K562 (cell line): Measurements from ENCODE around the gene RNASEH2A. TPM values are rescaled to one million over a fixed set of nuclear protein-coding genes. Genes with fewer than 3 reads are reported as not detected.

ENCODE experiments used
- ATF1 ChIP-seq, 2 experiments: fragments of 450-650 bp in 1 of 2; IDR thresholded peaks; 2 replicates each; pipeline ENCODE4 v1.6.1; 2016; ENCODE audit warnings: missing compliant biosample characterization in 1 of 2, missing genetic modification characterization in 1 of 2
- ATF3 ChIP-seq, 2 experiments: fragments of 450-650 bp in 1 of 2; sonication (generic) in 1 of 2; formaldehyde crosslinking in 1 of 2; IDR thresholded peaks in 1 of 2; conservative IDR thresholded peaks in 1 of 2; 2 replicates each; pipeline versions ENCODE4 v1.6.1 to v1.8.1; 2016 to 2023; ENCODE audit warnings: mild to moderate bottlenecking in 2 of 2, moderate library complexity in 2 of 2, inconsistent platforms in 1 of 2, missing genetic modification reagents in 1 of 2
- CBX5 ChIP-seq: IDR thresholded peaks from 2 replicates; pipeline ENCODE4 v1.6.1; 2014; ENCODE audit warnings: low read depth, borderline replicate concordance
- CEBPB ChIP-seq: fragments of 450-650 bp; IDR thresholded peaks from 2 replicates; pipeline ENCODE4 v1.6.1; 2016; ENCODE audit warnings: missing genetic modification characterization, missing compliant biosample characterization
- ESRRB ChIP-seq: fragments of 250-450 bp; sonication (Bioruptor Pico); IDR thresholded peaks from 2 replicates; pipeline ENCODE4 v1.5.0; 2020; ENCODE audit warnings: mild to moderate bottlenecking, moderate library complexity, borderline replicate concordance
- FOXA1 ChIP-seq: fragments of 450-650 bp; IDR thresholded peaks from 2 replicates; pipeline ENCODE4 v1.6.1; 2016; ENCODE audit warnings: mild to moderate bottlenecking, borderline replicate concordance
- HIVEP1 ChIP-seq: fragments of 250-450 bp; sonication (Bioruptor Pico); IDR thresholded peaks from 2 replicates; pipeline ENCODE4 v1.4.0; 2020; ENCODE audit warnings: mild to moderate bottlenecking
- HMGN3 ChIP-seq: IDR thresholded peaks from 2 replicates; pipeline ENCODE4 v1.6.1; 2011; ENCODE audit warnings: borderline replicate concordance, low read depth, mild to moderate bottlenecking, mixed read lengths, low read length; ENCODE audit not compliant: insufficient read length; ENCODE audit errors: extremely low read depth
- KLF16 ChIP-seq: IDR thresholded peaks from 2 replicates; pipeline ENCODE4 v1.6.1; 2016; ENCODE audit warnings: antibody characterized with exemption
- KLF6 ChIP-seq: fragments of 250-450 bp; sonication (Bioruptor Pico); IDR thresholded peaks from 2 replicates; pipeline ENCODE4 v1.4.0; 2020; ENCODE audit warnings: mild to moderate bottlenecking, moderate library complexity, borderline replicate concordance
- PYGO2 ChIP-seq: fragments of 450-650 bp; IDR thresholded peaks from 2 replicates; pipeline ENCODE4 v1.6.1; 2016; ENCODE audit warnings: mild to moderate bottlenecking, missing genetic modification characterization, moderate library complexity, missing compliant biosample characterization
- RFX5 ChIP-seq: IDR thresholded peaks from 2 replicates; pipeline ENCODE4 v1.6.1; 2011; ENCODE audit warnings: low read depth, mild to moderate bottlenecking, improper control_type of control experiment, low read length
- SRF ChIP-seq, 2 experiments: fragments of 250-450, 450-650 bp in 1 of 2; sonication (Bioruptor Pico) in 1 of 2; sonication (generic) in 1 of 2; formaldehyde crosslinking; IDR thresholded peaks; 2 replicates each; pipeline versions ENCODE4 v1.5.0 to v1.5.1; 2020 to 2022; ENCODE audit warnings: mild to moderate bottlenecking in 1 of 2, missing genetic modification reagents in 1 of 2
- U2AF2 ChIP-seq: fragments of 200-400 bp; formaldehyde crosslinking; optimal IDR thresholded peaks from 2 replicates; pipeline ENCODE3; 2017; ENCODE audit warnings: low read depth, mild to moderate bottlenecking, low read length
- XRCC4 ChIP-seq: IDR thresholded peaks from one replicate; pipeline ENCODE4 v1.6.1; 2011; ENCODE audit not compliant: insufficient read depth, insufficient read length; ENCODE audit errors: extremely low read depth
- polyA plus RNA-seq, 8 experiments: library from polyadenylated mRNA; depleted of rRNA in 4 of 8; stranded (reverse) in 5 of 8; unstranded in 3 of 8; fragments of >200 nt; fragmentation: Nextera tagmentation in 2 of 8; fragmentation: Illumina TruSeq in 1 of 8; extraction: Ambion mirVana in 2 of 8; extraction: Trizol in 1 of 8; gene quantifications; 2 replicates each; pipeline versions ENCODE4 v1.2.1 to v1.2.3, GENCODE V29; 2011 to 2014; ENCODE audit warnings: inconsistent platforms in 1 of 8, missing spikeins in 1 of 8
- total RNA-seq, 7 experiments: library from RNA; depleted of rRNA in 6 of 7; stranded (reverse); fragments of >200 nt in 6 of 7; fragmentation: Illumina TruSeq in 2 of 7; extraction: Trizol in 2 of 7; gene quantifications; 2 replicates each; pipeline versions ENCODE4 v1.2.1 to v1.2.3, GENCODE V29; 2011 to 2021; ENCODE audit warnings: low replicate concordance in 1 of 7
- TF ChIP-seq, protein P1 (sequence below): sonication (generic); formaldehyde crosslinking; IDR thresholded peaks from 2 replicates; pipeline ENCODE4 v1.8.1; 2023; ENCODE audit warnings: mild to moderate bottlenecking, missing genetic modification reagents
- TF ChIP-seq, protein P2 (sequence below): IDR thresholded peaks from 2 replicates; pipeline ENCODE4 v1.6.1; 2016; ENCODE audit warnings: missing genetic modification characterization, missing compliant biosample characterization
- TF ChIP-seq, protein P3 (sequence below): fragments of 250-450 bp; sonication (Bioruptor Pico); IDR thresholded peaks from 2 replicates; pipeline ENCODE4 v1.5.0; 2021
- TF ChIP-seq, protein P4 (sequence below): fragments of 450-650 bp; formaldehyde crosslinking; IDR thresholded peaks from 2 replicates; pipeline ENCODE4 v1.4.0; 2022; ENCODE audit warnings: missing genetic modification characterization

RNASEH2A gene
- total and polyA plus RNA-seq, 9 of the 15 experiments (the other 6 are each of a cell fraction or from before 2014, with no cell fraction given) = 22.3 to 78.0 (median 61.7) TPM

DNA sequence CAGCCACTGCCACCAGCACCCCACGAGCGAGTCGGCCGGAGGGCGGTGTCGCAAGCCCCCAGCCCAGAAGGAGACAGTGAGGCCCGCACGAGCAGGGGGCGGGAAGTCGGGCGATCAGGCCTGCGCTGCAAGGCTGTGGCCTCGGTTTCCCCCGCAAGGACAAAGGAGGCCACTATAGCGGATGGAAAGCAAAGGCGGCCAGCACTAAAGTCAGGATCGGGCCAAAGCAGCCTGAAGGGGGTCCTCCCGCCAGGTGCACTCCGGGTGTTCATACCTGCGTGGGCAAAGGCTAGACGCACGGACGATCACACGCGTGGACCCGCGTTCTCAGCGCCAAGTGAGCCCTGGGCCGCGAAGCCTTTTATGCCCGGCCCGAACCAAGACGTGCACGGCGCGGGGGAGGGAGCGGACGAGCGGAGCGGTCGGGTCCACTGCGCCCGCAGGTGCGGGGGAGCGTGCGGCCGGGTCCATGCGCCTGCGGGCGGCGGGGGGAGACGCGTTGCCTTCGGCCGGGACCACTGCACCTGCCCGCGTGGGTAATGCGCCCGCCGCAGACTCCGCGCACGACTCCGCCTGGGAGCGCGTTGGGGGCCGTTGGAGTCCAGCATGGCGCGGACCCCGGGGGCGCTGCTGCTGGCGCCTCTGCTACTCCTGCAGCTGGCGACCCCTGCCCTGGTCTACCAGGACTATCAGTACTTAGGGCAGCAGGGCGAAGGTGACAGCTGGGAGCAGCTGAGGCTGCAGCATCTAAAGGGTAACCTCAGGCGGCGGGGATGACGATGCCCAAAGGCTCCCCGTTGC lies 4.7 kb upstream of the RNASEH2A start, which contains the start of the genes PRDX2 and THSD8 (continued):
- TF ChIP-seq, protein P1, sequence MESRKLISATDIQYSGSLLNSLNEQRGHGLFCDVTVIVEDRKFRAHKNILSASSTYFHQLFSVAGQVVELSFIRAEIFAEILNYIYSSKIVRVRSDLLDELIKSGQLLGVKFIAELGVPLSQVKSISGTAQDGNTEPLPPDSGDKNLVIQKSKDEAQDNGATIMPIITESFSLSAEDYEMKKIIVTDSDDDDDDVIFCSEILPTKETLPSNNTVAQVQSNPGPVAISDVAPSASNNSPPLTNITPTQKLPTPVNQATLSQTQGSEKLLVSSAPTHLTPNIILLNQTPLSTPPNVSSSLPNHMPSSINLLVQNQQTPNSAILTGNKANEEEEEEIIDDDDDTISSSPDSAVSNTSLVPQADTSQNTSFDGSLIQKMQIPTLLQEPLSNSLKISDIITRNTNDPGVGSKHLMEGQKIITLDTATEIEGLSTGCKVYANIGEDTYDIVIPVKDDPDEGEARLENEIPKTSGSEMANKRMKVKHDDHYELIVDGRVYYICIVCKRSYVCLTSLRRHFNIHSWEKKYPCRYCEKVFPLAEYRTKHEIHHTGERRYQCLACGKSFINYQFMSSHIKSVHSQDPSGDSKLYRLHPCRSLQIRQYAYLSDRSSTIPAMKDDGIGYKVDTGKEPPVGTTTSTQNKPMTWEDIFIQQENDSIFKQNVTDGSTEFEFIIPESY (CRISPR knock-in tag) = peak; percentile 77
- TF ChIP-seq FOXA1 (no peak), HIVEP1 (CRISPR knock-in tag) (no peak), PYGO2 (tag) (no peak), CEBPB (tag) (no peak), HMGN3 (no peak), ATF3 (IDR thresholded peaks at IDR 0.05) (no peak), ATF3 (CRISPR knock-in tag; conservative IDR thresholded peaks at IDR 0.05) (0 out of 2 replicates have a peak, but pooled peaks have one; percentile 14), KLF16 (no peak), ATF1 (CRISPR knock-in tag; IDR thresholded peaks at IDR 0.05) (no peak), ATF1 (tag; IDR thresholded peaks at IDR 0.05) (peak; percentile 88), CBX5 (0 out of 2 replicates have a peak, but pooled peaks have one; percentile 33), SRF (CRISPR knock-in tag; IDR thresholded peaks at IDR 0.05) (peak in 1 of 2 experiments; percentile 35; a peak in 1 of 4 replicates), XRCC4 (no peak), KLF6 (CRISPR knock-in tag) (no peak), ESRRB (CRISPR knock-in tag) (no peak), U2AF2 (no peak), RFX5 (no peak)
- TF ChIP-seq, protein P2, sequence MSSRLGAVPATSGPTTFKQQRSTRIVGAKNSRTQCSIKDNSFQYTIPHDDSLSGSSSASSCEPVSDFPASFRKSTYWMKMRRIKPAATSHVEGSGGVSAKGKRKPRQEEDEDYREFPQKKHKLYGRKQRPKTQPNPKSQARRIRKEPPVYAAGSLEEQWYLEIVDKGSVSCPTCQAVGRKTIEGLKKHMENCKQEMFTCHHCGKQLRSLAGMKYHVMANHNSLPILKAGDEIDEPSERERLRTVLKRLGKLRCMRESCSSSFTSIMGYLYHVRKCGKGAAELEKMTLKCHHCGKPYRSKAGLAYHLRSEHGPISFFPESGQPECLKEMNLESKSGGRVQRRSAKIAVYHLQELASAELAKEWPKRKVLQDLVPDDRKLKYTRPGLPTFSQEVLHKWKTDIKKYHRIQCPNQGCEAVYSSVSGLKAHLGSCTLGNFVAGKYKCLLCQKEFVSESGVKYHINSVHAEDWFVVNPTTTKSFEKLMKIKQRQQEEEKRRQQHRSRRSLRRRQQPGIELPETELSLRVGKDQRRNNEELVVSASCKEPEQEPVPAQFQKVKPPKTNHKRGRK (tag) = no peak
- TF ChIP-seq, protein P3, sequence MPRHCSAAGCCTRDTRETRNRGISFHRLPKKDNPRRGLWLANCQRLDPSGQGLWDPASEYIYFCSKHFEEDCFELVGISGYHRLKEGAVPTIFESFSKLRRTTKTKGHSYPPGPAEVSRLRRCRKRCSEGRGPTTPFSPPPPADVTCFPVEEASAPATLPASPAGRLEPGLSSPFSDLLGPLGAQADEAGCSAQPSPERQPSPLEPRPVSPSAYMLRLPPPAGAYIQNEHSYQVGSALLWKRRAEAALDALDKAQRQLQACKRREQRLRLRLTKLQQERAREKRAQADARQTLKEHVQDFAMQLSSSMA (CRISPR knock-in tag) = no peak
- TF ChIP-seq, protein P4, sequence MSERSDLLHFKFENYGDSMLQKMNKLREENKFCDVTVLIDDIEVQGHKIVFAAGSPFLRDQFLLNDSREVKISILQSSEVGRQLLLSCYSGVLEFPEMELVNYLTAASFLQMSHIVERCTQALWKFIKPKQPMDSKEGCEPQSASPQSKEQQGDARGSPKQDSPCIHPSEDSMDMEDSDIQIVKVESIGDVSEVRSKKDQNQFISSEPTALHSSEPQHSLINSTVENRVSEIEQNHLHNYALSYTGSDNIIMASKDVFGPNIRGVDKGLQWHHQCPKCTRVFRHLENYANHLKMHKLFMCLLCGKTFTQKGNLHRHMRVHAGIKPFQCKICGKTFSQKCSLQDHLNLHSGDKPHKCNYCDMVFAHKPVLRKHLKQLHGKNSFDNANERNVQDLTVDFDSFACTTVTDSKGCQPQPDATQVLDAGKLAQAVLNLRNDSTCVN (CRISPR knock-in tag) = no peak
